OCI-LY3 (cell line): ENCODE measurements around the gene TBKBP1.
A peak's percentile ranks its signal among the peaks of the same experiment; 100 is the strongest.

Experiments used
- H2AFZ ChIP-seq: fragments of 200-600, 300-600 bp; shearing (Covaris generic); 2 replicates; pipeline ENCODE4 v1.6.0; 2014; ENCODE audit warnings: antibody characterized with exemption, low read depth, low read length
- H3K27ac ChIP-seq: fragments of 200-600, 300-600 bp; sonication (generic); 2 replicates; pipeline ENCODE4 v1.5.1; 2014; ENCODE audit warnings: mild to moderate bottlenecking, low read length, moderate library complexity, mixed read lengths
- H3K27me3 ChIP-seq: fragments of 200-600, 300-600 bp; sonication (generic); 2 replicates; pipeline ENCODE4 v1.6.1; 2014; ENCODE audit warnings: low read depth, low read length, mixed read lengths
- H3K36me3 ChIP-seq: fragments of 200-600, 300-600 bp; sonication (generic); replicated peaks from 2 replicates; pipeline ENCODE3; 2014; ENCODE audit warnings: low read depth, low read length, mixed read lengths
- H3K4me1 ChIP-seq: fragments of 300-600, 200-600 bp; sonication (generic); 2 replicates; pipeline ENCODE4 v1.6.1; 2014; ENCODE audit warnings: low read length, mixed read lengths
- H3K4me2 ChIP-seq: fragments of 200-600, 300-600 bp; sonication (generic); 2 replicates; pipeline ENCODE4 v1.6.1; 2014; ENCODE audit warnings: low read length, mixed read lengths
- H3K4me3 ChIP-seq: fragments of 300-600, 200-600 bp; sonication (generic); 2 replicates; pipeline ENCODE4 v1.5.1; 2014; ENCODE audit warnings: antibody characterized with exemption, mild to moderate bottlenecking, low read length, moderate library complexity
- H3K79me2 ChIP-seq: fragments of 300-600, 200-600 bp; shearing (Covaris generic); 2 replicates; pipeline ENCODE4 v1.6.1; 2014; ENCODE audit warnings: mild to moderate bottlenecking, low read length, mixed read lengths
- H3K9ac ChIP-seq: fragments of 300-600, 200-600 bp; shearing (Covaris generic); 2 replicates; pipeline ENCODE4 v1.6.0; 2014; ENCODE audit warnings: mild to moderate bottlenecking, low read length, moderate library complexity
- H3K9me3 ChIP-seq: fragments of 200-600, 300-600 bp; shearing (Covaris generic); 2 replicates; pipeline ENCODE4 v1.6.1; 2014; ENCODE audit warnings: low read length, mixed read lengths; ENCODE audit not compliant: insufficient read depth
- H4K20me1 ChIP-seq: fragments of 200-600, 300-600 bp; sonication (generic); 2 replicates; pipeline ENCODE4 v1.6.1; 2016; ENCODE audit warnings: low read length, mixed read lengths; ENCODE audit not compliant: insufficient read depth
- EZH2phosphoT487 ChIP-seq: fragments of 200-600 bp; shearing (Covaris generic); IDR thresholded peaks from 2 replicates; pipeline ENCODE4 v1.6.1; 2018; ENCODE audit warnings: antibody characterized with exemption, mixed run types, low read depth
- TF ChIP-seq, protein P1 (sequence below): fragments of 200-600, 300-600 bp; sonication (generic); IDR thresholded peaks from 2 replicates; pipeline ENCODE4 v1.5.1; 2014; ENCODE audit warnings: antibody characterized with exemption, low read length, low read depth

Gene TBKBP1

DNA sequence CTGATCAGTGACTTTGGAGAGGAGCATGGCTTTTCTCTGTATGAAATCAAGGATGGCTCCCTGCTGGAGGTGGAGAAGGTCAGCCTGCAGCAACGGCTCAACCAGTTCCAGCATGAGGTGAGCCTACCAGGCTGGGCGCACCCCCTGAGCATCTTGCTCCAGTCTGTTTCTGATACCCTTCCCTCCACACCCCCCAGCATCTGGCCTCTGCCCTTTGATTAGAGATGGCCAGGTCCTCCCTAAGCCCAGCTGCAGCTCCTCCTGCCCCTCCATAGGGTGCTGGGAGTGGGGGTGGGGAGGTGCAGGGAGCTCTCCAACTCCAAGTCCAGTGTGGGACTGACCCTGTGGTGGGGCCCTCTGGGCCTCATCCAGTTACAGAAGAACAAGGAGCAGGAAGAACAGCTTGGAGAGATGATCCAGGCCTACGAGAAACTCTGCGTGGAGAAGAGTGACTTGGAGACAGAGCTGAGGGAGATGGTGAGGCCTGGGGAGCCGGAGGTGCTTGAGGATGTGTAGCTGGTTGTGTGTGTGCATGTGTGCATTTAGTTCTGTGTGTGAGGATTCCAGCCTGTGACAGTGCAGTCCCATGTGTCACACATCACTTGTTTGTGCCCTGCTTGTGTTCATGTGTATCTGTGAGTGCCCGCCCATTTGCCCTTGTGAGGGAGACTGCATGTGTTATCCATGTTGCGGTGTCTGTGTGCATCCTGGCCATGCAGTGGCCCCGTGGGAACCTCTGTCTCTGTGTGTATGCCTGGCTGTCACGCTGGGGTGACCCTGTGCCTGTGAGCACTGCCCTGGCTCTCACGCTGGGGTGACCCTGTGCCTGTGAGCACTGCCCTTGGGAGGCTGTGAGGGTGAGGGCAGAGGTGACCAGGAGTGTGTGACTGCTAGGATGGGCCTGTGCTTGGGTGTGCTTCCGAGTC is 3.0 kb downstream of the TBKBP1 start:
- Histone ChIP-seq H3K9ac (no peak overlapping the region), H3K27ac (no peak overlapping the region)

GRCh38 chr17:47697906-47698711 is 4.1 kb downstream of the TBKBP1 start:
- no peaks in the 10 kb centered on the region for H3K79me2 ChIP-seq
- no peak overlapping the region for H3K9ac ChIP-seq
- TF ChIP-seq, protein P1, sequence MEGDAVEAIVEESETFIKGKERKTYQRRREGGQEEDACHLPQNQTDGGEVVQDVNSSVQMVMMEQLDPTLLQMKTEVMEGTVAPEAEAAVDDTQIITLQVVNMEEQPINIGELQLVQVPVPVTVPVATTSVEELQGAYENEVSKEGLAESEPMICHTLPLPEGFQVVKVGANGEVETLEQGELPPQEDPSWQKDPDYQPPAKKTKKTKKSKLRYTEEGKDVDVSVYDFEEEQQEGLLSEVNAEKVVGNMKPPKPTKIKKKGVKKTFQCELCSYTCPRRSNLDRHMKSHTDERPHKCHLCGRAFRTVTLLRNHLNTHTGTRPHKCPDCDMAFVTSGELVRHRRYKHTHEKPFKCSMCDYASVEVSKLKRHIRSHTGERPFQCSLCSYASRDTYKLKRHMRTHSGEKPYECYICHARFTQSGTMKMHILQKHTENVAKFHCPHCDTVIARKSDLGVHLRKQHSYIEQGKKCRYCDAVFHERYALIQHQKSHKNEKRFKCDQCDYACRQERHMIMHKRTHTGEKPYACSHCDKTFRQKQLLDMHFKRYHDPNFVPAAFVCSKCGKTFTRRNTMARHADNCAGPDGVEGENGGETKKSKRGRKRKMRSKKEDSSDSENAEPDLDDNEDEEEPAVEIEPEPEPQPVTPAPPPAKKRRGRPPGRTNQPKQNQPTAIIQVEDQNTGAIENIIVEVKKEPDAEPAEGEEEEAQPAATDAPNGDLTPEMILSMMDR = no peak
- TF ChIP-seq EZH2phosphoT487 = no peak
- peaks cover 10% of the 10 kb centered on the region for H3K4me1 ChIP-seq
- no peaks in the 10 kb centered on the region for H3K9me3 ChIP-seq
- peaks cover 7% of the 10 kb centered on the region; the same call in 1 of the 2 replicates for H3K27me3 ChIP-seq
- no peaks in the 10 kb centered on the region for H4K20me1 ChIP-seq
- no peak overlapping the region for H3K4me3 ChIP-seq
- no peak overlapping the region for H3K27ac ChIP-seq
- H2AFZ ChIP-seq = no peak overlapping the region
- no peaks in the 10 kb centered on the region for H3K36me3 ChIP-seq
- H3K4me2 ChIP-seq = no peak overlapping the region

More for the DNA sequence above, 3.0 kb downstream of the TBKBP1 start:
- H3K4me2 ChIP-seq = no peak overlapping the region
- H3K79me2 ChIP-seq = no peaks in the 10 kb centered on the region
- H4K20me1 ChIP-seq = no peaks in the 10 kb centered on the region
- H3K9me3 ChIP-seq = no peaks in the 10 kb centered on the region
- no peaks in the 10 kb centered on the region for H3K36me3 ChIP-seq
- H3K4me3 ChIP-seq = no peak overlapping the region
- TF ChIP-seq EZH2phosphoT487 = no peak
- TF ChIP-seq, protein P1 = no peak
- H2AFZ ChIP-seq = no peak overlapping the region
- peaks cover 17% of the 10 kb centered on the region for H3K4me1 ChIP-seq
- H3K27me3 ChIP-seq = peaks cover 8% of the 10 kb centered on the region; the same call in 1 of the 2 replicates

- Histone ChIP-seq H3K4me1 (peaks cover 14% of the 10 kb centered on the region), H2AFZ (no peak overlapping the region), H3K27me3 (peaks cover 15% of the 10 kb centered on the region), H3K79me2 (no peaks in the 10 kb centered on the region), H4K20me1 (no peaks in the 10 kb centered on the region), H3K9ac (no peak overlapping the region), H3K4me2 (no peak overlapping the region), H3K9me3 (no peaks in the 10 kb centered on the region), H3K36me3 (no peaks in the 10 kb centered on the region), H3K4me3 (no peak overlapping the region), H3K27ac (no peak overlapping the region)
- TF ChIP-seq EZH2phosphoT487 = no peak
- TF ChIP-seq, protein P1 = peak; percentile 92
These were observed 5.0 kb downstream of the TBKBP1 start for GRCh38 chr17:47698749-47699535.
